Hematopoietic multipotent progenitor cell (in vitro differentiated cells): ENCODE data around the gene RNF212B. TPM values are rescaled to one million over a fixed set of nuclear protein-coding genes. Genes with fewer than 3 reads are reported as not detected.

Experiments
- DNase-seq, 3 donors: peaks; one replicate each; pipeline ENCODE4 v3.0.0-alpha.2; 2011 to 2015; ENCODE audit warnings: low read depth in 2 of 3, low spot score in 2 of 3
- total RNA-seq: library from RNA; depleted of rRNA; stranded (reverse); fragments of >200 nt; gene quantifications from one replicate; pipeline ENCODE4 v1.2.3, GENCODE V29; 2012

Gene RNF212B
- total RNA-seq, 1 donor = not detected

DNA sequence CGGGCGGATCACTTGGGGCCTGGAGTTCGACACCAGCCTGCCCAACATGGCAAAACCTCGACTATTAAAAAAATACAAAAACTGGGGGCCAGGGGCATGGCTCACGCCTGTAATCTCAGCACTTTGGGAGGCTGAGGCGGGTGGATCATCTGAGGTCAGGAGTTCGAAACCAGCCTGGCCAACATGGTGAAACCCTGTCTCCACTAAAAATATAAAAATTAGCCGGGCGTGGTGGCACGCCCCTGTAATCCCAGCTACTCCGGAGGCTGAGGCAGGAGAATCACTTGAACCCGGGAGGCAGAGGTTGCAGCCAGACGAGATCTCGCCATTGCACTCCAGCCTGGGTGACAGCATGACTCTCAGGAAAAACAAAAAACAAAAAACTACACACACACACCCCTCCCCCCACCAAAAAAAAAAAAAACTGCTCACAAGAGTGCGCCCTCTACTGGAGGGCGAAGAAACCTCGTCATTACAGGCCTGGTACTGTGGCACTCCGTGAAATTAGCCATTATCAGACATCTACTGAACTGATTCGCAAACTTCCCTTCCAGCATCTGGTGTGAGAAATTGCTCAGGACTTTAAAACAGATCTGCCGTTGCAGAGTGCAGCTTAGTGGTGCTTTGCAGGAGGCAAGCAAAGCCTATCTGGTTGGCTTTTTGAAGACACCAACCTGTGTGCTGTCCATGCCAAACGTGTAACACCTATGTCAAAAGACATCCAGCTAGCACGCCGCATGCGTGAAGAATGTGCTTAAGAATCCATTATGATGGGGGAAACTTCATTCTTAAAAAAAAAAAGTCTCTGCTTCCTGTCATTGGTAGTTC, 57.2 kb downstream of the RNF212B start:
- peak; percentile 62 to 90 (median 80) for DNase-seq

DNA sequence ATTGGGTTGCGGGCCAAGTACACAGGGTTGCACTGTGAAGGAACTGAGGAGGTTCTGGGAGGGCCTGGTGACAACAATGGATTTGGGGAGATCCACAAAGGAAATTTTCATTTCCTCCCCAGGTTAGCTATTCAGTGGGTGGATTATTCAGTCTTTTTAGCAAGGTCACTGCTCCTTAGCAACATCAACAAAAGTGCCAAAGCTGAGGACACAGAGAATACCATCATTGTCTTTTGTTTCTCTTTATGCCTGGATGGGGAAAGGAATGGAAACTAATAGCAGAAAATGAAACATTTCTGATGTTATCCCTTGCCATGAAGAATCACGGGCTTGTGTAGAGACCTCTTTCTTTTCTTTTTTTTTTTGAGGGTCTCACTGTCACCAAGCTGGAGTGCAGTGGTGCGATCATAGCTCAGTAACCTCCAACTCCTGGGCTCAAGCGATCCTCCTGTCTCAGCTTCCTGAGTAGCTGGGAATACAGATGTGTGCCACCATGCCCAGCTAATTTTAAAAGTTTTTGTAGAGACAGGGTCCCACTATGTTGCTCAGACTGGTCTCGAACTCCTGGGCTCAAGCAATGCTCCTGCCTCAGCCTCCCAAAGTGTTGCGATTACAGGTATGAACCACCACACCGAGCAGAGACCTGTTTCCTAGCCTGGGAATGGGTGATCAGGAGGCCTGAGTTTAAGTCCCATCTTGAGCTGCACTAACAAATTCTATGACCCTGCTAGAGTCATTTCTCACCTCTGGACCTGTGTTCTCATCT, 58.5 kb downstream of the RNF212B start:
- DNase-seq = no peak

DNA sequence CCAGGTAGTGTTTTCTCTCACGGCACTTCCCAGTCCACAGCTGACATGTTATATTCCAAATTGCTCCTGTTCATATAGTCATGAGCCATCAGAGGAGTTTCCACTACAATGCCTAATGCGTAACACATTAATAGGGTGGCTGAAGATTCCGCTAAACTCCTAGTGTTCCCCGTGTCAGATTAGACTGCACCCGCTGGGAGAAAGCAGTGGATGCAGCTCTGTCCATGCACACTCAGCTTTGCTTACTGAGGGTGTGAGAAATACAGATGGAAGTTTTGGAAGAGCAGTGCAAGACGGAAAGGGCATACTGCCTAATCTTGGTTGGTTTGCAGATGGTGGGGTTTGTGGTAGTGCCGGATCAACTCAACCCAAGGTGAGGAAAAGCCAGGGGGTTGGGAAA, 59.4 kb downstream of the RNF212B start:
- no peak for DNase-seq

DNA sequence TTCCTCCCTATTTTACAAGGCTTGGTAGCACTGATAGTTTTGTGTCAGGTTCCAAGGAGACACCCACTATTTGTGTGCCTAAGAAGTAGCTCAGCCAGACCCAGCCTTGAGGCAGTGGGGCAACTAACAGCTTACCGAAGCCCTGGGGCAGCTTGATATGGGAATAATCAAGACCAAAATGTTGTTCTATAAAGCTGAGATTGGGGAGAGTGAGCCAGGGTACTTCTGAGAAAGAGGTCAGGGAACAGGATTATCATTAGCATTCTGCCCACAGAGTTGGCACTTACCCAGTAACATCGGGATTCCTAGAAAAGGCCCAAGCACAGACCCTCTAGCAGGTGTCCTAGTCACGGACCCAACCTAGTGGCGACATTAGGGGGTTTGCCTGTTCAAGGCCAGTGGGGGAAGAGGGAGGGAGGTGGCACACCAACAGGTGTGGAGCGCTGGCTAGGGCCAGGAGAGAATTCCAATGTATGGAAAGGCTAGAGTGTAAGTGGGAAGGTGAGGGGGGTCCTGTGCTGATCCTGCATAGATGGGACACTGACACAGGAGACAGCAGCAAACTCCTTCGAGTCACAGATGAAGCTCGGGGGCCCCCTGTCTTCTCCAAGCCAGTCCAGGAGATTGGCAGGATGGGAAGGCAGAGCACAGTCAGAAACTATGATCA, 60.0 kb downstream of the RNF212B start:
- DNase-seq = no peak

GRCh38 chr14:23299211-23299957, 61.6 kb downstream of the RNF212B start:
- DNase-seq = peak in 2 of 3 donors; percentile 63 to 73

DNA sequence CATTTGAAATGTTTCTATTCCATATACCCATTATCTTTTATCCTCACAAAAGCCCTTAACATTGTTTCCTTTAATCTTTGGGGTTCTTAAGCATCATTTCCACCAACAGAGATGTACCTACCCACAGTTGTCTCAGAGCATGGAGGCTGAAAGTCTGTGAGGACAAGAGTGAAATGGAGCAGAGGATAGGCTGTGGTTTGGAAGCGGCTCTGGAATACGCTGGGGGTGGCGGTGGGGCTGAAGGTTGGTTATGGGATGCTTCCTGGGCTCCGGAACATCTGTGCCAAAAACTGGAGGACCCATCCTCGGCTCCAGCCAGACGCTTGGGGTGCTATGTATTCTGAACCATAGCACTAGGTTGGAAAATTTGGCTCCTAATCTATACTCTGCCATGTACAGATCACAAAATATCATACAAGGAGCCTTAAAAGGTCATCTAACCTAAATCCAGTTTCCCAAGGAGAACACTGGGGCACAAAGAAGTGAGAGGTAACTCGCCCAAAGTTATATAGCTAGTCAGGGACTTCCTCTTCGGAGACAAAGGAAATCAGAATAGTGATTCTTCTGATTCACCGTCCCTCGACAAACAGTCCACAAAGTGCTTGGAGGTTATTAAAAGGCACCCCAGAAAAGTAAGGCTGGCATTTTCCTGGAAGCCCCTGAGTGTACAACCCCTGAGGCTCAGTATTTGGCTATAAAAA, 62.4 kb downstream of the RNF212B start:
- no peak for DNase-seq

DNA sequence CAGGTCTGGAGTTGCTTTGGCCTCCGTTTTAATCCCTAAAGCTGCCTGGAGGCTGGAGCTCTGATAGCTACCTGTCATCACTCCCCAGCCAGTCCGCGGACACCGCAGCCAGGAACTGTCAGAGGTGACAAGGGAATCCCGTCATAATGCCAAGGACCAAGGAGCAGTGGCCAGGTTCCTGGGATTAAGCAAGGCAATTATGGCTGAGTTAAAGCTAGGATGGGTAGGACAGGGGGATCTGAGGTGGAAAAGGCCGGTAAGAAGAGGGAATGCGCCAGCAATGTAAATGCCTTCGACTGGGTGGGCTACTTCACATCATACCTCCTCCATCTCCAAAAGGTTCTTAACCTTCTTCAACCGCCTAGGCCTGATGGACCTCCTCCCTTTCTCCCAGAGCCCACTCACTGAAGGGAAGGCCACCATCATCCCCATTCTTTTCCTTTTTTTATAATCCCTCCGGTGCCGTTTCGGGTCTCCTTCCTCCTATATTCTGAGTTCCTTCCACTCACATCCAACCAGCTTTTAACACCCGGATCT, 63.0 kb downstream of the RNF212B start:
- DNase-seq = no peak

DNA sequence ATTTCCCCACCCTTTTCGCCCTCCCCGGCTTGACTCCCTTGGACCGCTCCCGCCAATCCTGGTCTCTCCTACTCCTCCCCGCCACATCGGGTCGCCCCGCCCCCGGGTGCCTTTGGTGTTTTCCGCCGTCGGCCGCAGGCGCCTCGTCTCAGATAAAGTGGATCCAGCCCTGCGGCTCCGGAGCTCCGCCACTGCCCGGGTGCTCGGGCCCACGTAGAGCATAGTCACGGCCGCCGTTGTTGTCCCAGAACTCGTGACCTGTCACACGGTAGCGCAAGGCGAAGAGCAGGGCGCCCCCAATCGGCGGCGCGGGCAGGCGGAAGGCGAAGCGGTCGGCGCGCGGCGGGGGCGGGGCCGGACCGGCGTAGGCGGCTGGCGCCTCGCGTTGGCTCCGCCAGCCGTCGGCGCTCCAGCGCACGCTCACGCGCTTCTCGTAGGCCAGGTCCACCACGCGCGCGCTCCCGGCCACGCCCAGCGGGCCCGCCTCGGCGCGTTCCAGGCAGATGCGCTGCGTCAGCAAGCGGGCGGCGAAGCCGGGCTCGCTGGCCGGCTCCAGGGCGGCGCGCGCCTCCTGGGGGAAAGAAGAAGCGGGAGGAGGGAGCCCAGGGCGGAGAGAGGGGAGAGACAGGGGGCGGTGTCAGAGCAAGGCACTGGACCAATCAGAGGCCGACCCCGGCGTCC, 63.7 kb downstream of the RNF212B start:
- peak; percentile 97 to 99 (median 98) for DNase-seq

DNA sequence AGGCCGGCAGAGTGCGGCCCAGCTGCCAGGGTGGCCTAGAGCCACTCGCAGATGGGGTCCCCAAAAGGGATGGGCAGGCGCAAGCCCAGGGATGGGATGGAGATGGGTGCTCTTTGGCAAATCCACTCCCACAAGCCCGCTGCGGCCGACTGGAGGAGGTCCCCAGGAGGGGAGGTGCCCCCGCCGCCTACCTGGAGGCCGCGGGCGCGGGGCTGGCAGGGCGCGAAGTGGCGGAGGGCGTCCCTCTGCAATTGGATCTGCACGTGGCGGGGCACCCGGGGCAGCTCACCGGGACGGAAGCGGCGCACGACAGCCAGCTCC, 64.2 kb downstream of the RNF212B start:
- DNase-seq = no peak

GRCh38 chr14:23302290-23303225, 64.8 kb downstream of the RNF212B start, which contains the start of gene PPP1R3E:
Gene PPP1R3E, minus strand, starts transcription at chr14:23302859. Its CDS starts 283 bp downstream, at chr14:23302576.
- peak; percentile 67 to 80 (median 76) for DNase-seq

DNA sequence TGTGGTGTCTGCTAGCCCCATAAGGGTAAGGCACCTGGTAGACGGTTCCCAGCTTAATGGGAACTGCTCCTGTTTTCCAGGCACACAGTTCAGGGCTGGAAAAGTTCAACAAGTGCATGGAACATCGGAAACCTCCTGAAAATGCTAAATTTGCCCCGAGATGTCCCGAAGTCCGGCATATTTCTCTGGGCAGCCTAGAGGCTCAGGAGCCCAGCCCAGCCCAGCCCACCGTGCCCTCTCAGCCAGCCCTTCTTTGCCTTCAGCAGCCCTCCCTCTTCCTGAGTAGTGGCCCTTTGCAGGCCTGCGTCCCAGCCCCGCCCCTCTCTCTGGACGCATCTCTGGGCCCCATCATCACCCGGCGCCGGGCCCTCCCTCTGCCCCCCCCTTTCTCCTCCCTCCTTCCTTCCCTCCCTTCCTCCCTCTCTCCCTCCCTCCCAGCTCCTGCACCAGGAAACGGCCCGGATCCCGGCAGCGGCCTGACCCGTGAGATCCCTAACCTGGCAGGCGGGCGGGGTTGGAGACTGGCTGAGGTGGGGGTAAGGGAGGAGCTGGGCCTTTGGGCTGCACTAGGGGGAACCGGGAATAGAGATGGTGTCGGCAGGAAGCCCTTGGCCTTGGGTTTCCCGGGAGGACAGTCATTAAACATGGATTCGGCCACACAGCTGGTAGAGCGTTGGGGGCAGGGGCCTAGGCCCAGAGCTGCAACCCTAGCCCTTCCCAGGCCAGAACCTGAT, 68.8 kb downstream of the RNF212B start, which contains the start of gene BCL2L2:
Gene BCL2L2 (plus strand): TSS at position 422 of the 734 bp plus-strand sequence. CDS start 935 bp downstream, outside the sequence.
- DNase-seq = peak in 2 of 3 donors; percentile 76 to 84

DNA sequence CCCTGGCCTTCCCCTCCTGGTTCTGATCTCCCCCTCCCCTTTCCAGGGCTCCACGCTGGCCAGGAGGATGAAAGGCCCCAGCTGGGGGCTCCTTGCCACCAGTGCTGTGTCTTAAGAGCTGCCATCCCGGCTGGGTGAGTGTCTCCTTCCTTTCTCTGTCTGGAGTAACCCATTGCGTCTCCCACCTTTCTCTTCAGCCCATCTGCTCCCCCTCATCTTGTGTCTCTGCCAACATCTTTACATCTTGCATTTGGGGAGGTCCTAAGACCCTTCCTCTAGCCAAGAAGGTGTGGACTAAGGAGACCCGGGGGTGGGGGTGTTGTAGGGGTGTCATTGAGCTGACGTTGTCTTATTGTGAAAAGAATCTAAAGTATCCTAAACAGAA, 69.4 kb downstream of the RNF212B start:
- DNase-seq = no peak

GRCh38 chr14:23307687-23308644, 70.2 kb downstream of the RNF212B start:
- DNase-seq = no peak

DNA sequence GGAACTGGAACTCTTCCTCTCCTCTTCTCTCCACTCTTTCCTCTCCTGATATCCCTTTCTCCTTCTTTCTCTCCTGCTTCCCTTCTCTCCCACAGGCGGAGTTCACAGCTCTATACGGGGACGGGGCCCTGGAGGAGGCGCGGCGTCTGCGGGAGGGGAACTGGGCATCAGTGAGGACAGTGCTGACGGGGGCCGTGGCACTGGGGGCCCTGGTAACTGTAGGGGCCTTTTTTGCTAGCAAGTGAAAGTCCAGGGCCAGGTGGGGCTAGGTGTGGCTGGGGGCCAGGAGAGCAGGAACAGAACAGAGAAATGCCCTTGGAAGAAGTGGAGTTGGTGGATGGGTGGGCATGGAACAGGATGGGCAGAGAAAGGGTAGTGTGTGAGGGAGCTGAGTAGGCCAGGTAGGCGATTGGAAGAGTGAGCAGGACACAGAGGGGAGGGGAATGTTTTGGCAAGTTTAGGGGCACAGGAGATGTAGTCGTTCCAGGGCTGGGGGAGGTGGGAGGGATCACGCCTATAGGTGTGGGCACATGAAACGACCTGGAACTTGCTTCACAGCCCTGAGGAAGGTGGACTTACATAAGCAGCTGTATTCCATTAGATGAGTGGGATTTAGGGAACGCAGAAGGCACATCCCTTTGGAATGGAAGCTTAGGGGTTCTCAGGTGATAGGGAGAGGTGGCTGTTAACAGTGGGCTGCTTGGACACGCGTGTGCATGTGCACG, 71.1 kb downstream of the RNF212B start:
- no peak for DNase-seq

- no peak for DNase-seq
Measured at GRCh38 chr14:23310546-23310945, 72.8 kb downstream of the RNF212B start.
